HepG2 (cell line): ENCODE data around the gene ARPC1B. TPM values are rescaled to one million over a fixed set of nuclear protein-coding genes. Genes with fewer than 3 reads are reported as not detected.

Experiments
- ATAC-seq: fragments of 200-7000 bp; cut with Tn5 transposase; 3 replicates; pipeline ENCODE4 v1.9.1; 2020; ENCODE audit warnings: mild to moderate bottlenecking, moderate library complexity
- BruUV-seq: library from RNA; stranded (reverse); fragments of 400-500 nt; replicated peaks from 2 replicates; lab custom pipeline; 2021; lab: Mats Ljungman, UMichigan
- CTCF ChIA-PET: fragments of 300-600 bp; formaldehyde crosslinking; extraction: SDS; loops from one replicate; lab custom pipeline; 2021; ENCODE audit warnings: low total read pairs, inconsistent platforms, low intra/inter-chr PET ratio; lab: Yijun Ruan, JAX
- POLR2A ChIA-PET: fragments of 350-600 bp; sonication (Branson Sonifier 250); formaldehyde crosslinking; loops from one replicate; lab custom pipeline; 2020; ENCODE audit warnings: antibody characterized with exemption, inconsistent platforms; lab: Yijun Ruan, JAX
- DNase-seq: peaks from one replicate; pipeline ENCODE4 v3.0.0-alpha.2; 2015; ENCODE audit warnings: low spot score
- FAIRE-seq: peaks from 3 replicates; lab custom pipeline; 2011; peaks lifted over from hg19 to GRCh38; lab: Jason Lieb, UNC
- H2AFZ ChIP-seq: one replicate; pipeline ENCODE4 v1.6.1; 2011; ENCODE audit warnings: low read length, inconsistent platforms
- H3K27ac ChIP-seq: fragments of 300-600 bp; 3 replicates; pipeline ENCODE4 v1.8.0; 2011; ENCODE audit warnings: mixed run types, mild to moderate bottlenecking, mixed read lengths, low read length, inconsistent platforms; ENCODE audit not compliant: insufficient read depth; ENCODE audit errors: extremely low read length
- H3K27me3 ChIP-seq, 2 experiments: fragments of 200-600 bp in 1 of 2; 2 replicates in 1 of 2; 3 replicates in 1 of 2; pipeline versions ENCODE4 v1.6.0 to v1.8.0; 2011; ENCODE audit warnings: low read length in 2 of 2, mild to moderate bottlenecking in 2 of 2, moderate library complexity in 2 of 2, inconsistent platforms in 1 of 2; ENCODE audit not compliant: insufficient read depth in 2 of 2, control insufficient read depth in 1 of 2
- H3K36me3 ChIP-seq, 2 experiments: fragments of 200-600 bp in 1 of 2; replicated peaks in 1 of 2; 2 replicates in 1 of 2; 3 replicates in 1 of 2; pipeline versions ENCODE4 v1.5.1 to v1.8.0; 2011; ENCODE audit warnings: low read length in 2 of 2, inconsistent platforms in 1 of 2; ENCODE audit not compliant: insufficient read depth in 2 of 2, control insufficient read depth in 1 of 2
- H3K4me1 ChIP-seq: 2 replicates; pipeline ENCODE4 v1.5.1; 2012; ENCODE audit warnings: low read length, inconsistent platforms; ENCODE audit not compliant: insufficient read depth
- H3K4me2 ChIP-seq: 2 replicates; pipeline ENCODE4 v1.6.0; 2011; ENCODE audit warnings: low read depth, low read length, inconsistent platforms
- H3K4me3 ChIP-seq, 3 experiments: fragments of 200-600 bp in 1 of 3; sonication (generic), shearing (Covaris generic) in 1 of 3; replicated peaks in 1 of 3; 2 replicates each; pipeline ENCODE4 v1.5.1; 2011 to 2016; ENCODE audit warnings: low read length in 3 of 3, inconsistent platforms in 2 of 3, low read depth in 2 of 3, mild to moderate bottlenecking in 2 of 3, control low read depth in 1 of 3, mixed read lengths in 1 of 3; ENCODE audit not compliant: insufficient read depth in 1 of 3
- H3K79me2 ChIP-seq: one replicate; pipeline ENCODE4 v1.6.1; 2011; ENCODE audit warnings: low read length, inconsistent platforms; ENCODE audit not compliant: insufficient read depth
- H3K9ac ChIP-seq: 2 replicates; pipeline ENCODE4 v1.6.0; 2011; ENCODE audit warnings: mild to moderate bottlenecking, low read depth, low read length, inconsistent platforms; ENCODE audit not compliant: insufficient read depth
- H3K9me3 ChIP-seq: 2 replicates; pipeline ENCODE4 v1.5.1; 2012; ENCODE audit warnings: mild to moderate bottlenecking, low read length
- H4K20me1 ChIP-seq: 2 replicates; pipeline ENCODE4 v1.6.0; 2011; ENCODE audit warnings: inconsistent platforms, mild to moderate bottlenecking, low read length, moderate library complexity; ENCODE audit not compliant: insufficient read depth
- BORCS8-MEF2B ChIP-seq: sonication (generic); formaldehyde crosslinking; IDR thresholded peaks from 2 replicates; pipeline ENCODE4 v1.8.0; 2022; ENCODE audit warnings: mild to moderate bottlenecking, missing genetic modification reagents
- HMG20B ChIP-seq: conservative IDR thresholded peaks from 2 replicates; pipeline ENCODE4 v1.6.1; 2016; ENCODE audit warnings: missing genetic modification reagents, missing compliant biosample characterization
- PBX2 ChIP-seq: IDR thresholded peaks from 2 replicates; pipeline ENCODE4 v1.6.1; 2016; ENCODE audit warnings: control low read depth
- PRDM4 ChIP-seq: sonication (generic); formaldehyde crosslinking; IDR thresholded peaks from 2 replicates; pipeline ENCODE4 v1.9.0; 2021; ENCODE audit warnings: missing genetic modification reagents, borderline replicate concordance
- WGBS: methylation state at CpG from one replicate; pipeline ENCODE4 v1.1.6; 2017; ENCODE audit warnings: low lambda C conversion rate; 5-methylcytosine and 5-hydroxymethylcytosine counted together
- in situ Hi-C: cut with HindIII; loops from 2 replicates; pipeline ENCODE4 v1.10.0; 2017; ENCODE audit warnings: low pct_unique_long_range_greater_than_20kb; ENCODE audit not compliant: extremely low pct_ligation_motif_present
- intact Hi-C: fragments of 100-400 bp; cut with micrococcal nuclease; formaldehyde crosslinking; loops from one replicate; pipeline ENCODE4 v1.10.0; 2022; ENCODE audit not compliant: unreplicated experiment
- polyA plus RNA-seq, 8 experiments: library from polyadenylated mRNA; depleted of rRNA in 3 of 8; stranded (reverse) in 7 of 8; unstranded in 1 of 8; fragments of >200 nt; fragmentation: Illumina TruSeq in 4 of 8; extraction: Trizol in 4 of 8; gene quantifications; 2 replicates each; pipeline versions ENCODE4 v1.2.1 to v1.2.3, GENCODE V29; 2011 to 2016; ENCODE audit warnings: low read depth in 4 of 8, missing spikeins in 1 of 8, mixed read lengths in 1 of 8; ENCODE audit not compliant: insufficient read depth in 1 of 8
- total RNA-seq, 5 experiments: library from RNA; depleted of rRNA; stranded (reverse); fragments of >200 nt; fragmentation: Illumina TruSeq; extraction: Trizol; gene quantifications; 2 replicates each; pipeline ENCODE4 v1.2.3, GENCODE V29; 2016; ENCODE audit warnings: low read depth in 1 of 5

ARPC1B gene
- total and polyA plus RNA-seq, 2 of the 13 experiments (the other 11 are each of a cell fraction or from before 2014, with no cell fraction given): 72.9 to 89.1 TPM

- WGBS: 96% methylated on average over 5 of the region's 10 CpGs
- H4K20me1 ChIP-seq: no peaks in the 10 kb centered on the region
- H2AFZ ChIP-seq: no peak overlapping the region
- no peak for DNase-seq
- ChIA-PET CTCF (no interaction called here), POLR2A (interaction anchor here (1.1 kb wide), 1 partner anchor 9 kb away, joined by 3 read pairs; the partner anchor contains the start of genes CPSF4 and PTCD1)
- H3K9me3 ChIP-seq: no peaks in the 10 kb centered on the region
- intact Hi-C loops: no loop called here
- H3K27me3 ChIP-seq: no peaks in the 10 kb centered on the region
- peaks cover 15 to 34% of the 10 kb centered on the region in 2 experiments for H3K36me3 ChIP-seq
- no TSS peak for BruUV-seq
- no peak overlapping the region for H3K4me3 ChIP-seq
- peaks cover 24% of the 10 kb centered on the region for H3K4me1 ChIP-seq
- no peak for TF ChIP-seq PBX2 (CRISPR knock-in tag)
- TF ChIP-seq BORCS8-MEF2B (CRISPR knock-in tag): no peak
- TF ChIP-seq PRDM4 (CRISPR knock-in tag): no peak
- no peak for TF ChIP-seq HMG20B
- no peak for FAIRE-seq
- H3K79me2 ChIP-seq: no peaks in the 10 kb centered on the region
- H3K4me2 ChIP-seq: no peak overlapping the region
- H3K9ac ChIP-seq: no peak overlapping the region
- in situ Hi-C loops: no loop called here
- ATAC-seq: no peak
- H3K27ac ChIP-seq: no peak overlapping the region
These were observed 54.5 kb downstream of the ARPC1B start for GRCh38 chr7:99428972-99429566.
